GM19099 (cell line): Measurements from ENCODE around the gene MAN2A1.

Experiments
- POLR2A ChIP-seq: IDR thresholded peaks from 3 replicates; pipeline ENCODE4 v1.6.1; 2011; ENCODE audit warnings: low read depth; ENCODE audit not compliant: insufficient read length; ENCODE audit errors: extremely low read depth

The MAN2A1 gene

GRCh38 chr5:109812698-109813097 is 123.0 kb downstream of the MAN2A1 start:
- no peak for TF ChIP-seq POLR2A

GRCh38 chr5:109816732-109817131 is 127.0 kb downstream of the MAN2A1 start:
- no peak for TF ChIP-seq POLR2A

- no peak for TF ChIP-seq POLR2A
Measured at GRCh38 chr5:109819878-109820277, 130.2 kb downstream of the MAN2A1 start.

GRCh38 chr5:109823597-109823996 is 133.9 kb downstream of the MAN2A1 start:
- TF ChIP-seq POLR2A = no peak

GRCh38 chr5:109825450-109825849 is 135.7 kb downstream of the MAN2A1 start:
- TF ChIP-seq POLR2A = no peak

- no peak for TF ChIP-seq POLR2A
Measured at GRCh38 chr5:109826426-109826825, 136.7 kb downstream of the MAN2A1 start.

- no peak for TF ChIP-seq POLR2A
Measured at GRCh38 chr5:109829331-109829730, 139.6 kb downstream of the MAN2A1 start.

- TF ChIP-seq POLR2A = no peak
Measured at GRCh38 chr5:109830955-109831502, 141.3 kb downstream of the MAN2A1 start.

GRCh38 chr5:109833946-109834345 is 144.2 kb downstream of the MAN2A1 start:
- TF ChIP-seq POLR2A = no peak

GRCh38 chr5:109836280-109836679 is 146.6 kb downstream of the MAN2A1 start:
- TF ChIP-seq POLR2A = no peak

GRCh38 chr5:109837231-109837861 is 147.6 kb downstream of the MAN2A1 start:
- no peak for TF ChIP-seq POLR2A

GRCh38 chr5:109838157-109838556 is 148.4 kb downstream of the MAN2A1 start:
- TF ChIP-seq POLR2A = no peak

- no peak for TF ChIP-seq POLR2A
Measured at GRCh38 chr5:109844148-109844547, 154.4 kb downstream of the MAN2A1 start.

- no peak for TF ChIP-seq POLR2A
Measured at GRCh38 chr5:109844695-109845094, 155.0 kb downstream of the MAN2A1 start.

GRCh38 chr5:109848130-109848529 is 158.4 kb downstream of the MAN2A1 start:
- TF ChIP-seq POLR2A = no peak

- no peak for TF ChIP-seq POLR2A
Measured at GRCh38 chr5:109849478-109850088, 159.9 kb downstream of the MAN2A1 start.
